Mucosa of descending colon (tissue), 3 donors: ENCODE results near the gene TMEM127. TPM values are rescaled to one million over a fixed set of nuclear protein-coding genes. Genes with fewer than 3 reads are reported as not detected.
"Not testable (repeated sequence)": the region's sequence is repeated elsewhere in the genome, so short reads cannot be mapped to it uniquely, and the experiment has no call there.

Experiments used
- ATAC-seq: fragments of 200-7000 bp; cut with Tn5 transposase; one replicate; pipeline ENCODE4 v1.9.1; 2020; ENCODE audit warnings: mild to moderate bottlenecking, moderate library complexity
- DNase-seq, 3 donors: peaks; one replicate each; pipeline ENCODE4 v3.0.0-alpha.2; 2020
- H3K36me3 ChIP-seq: fragments of 200-600 bp; one replicate; pipeline ENCODE4 v1.8.0; 2021; ENCODE audit warnings: low read depth, mild to moderate bottlenecking
- H3K4me1 ChIP-seq: fragments of 200-600 bp; one replicate; pipeline ENCODE4 v1.8.0; 2021; ENCODE audit warnings: low read depth, mild to moderate bottlenecking
- H3K4me3 ChIP-seq: fragments of 200-600 bp; one replicate; pipeline ENCODE4 v1.8.0; 2021; ENCODE audit warnings: mild to moderate bottlenecking
- H3K9me3 ChIP-seq: fragments of 200-600 bp; one replicate; pipeline ENCODE4 v1.8.0; 2021; ENCODE audit warnings: mild to moderate bottlenecking
- intact Hi-C, 2 donors: fragments of 100-400 bp; cut with DNase I in 1 of 2; cut with micrococcal nuclease in 1 of 2; formaldehyde crosslinking; loops; one replicate each; pipeline versions ENCODE4 v1.11.0 to v1.11.1; 2022; cut with DNase I, micrococcal nuclease
- total RNA-seq, 3 donors: library from RNA; stranded (reverse); fragmentation: NEBNext Ultra II Directional in 2 of 3; extraction: Animal tissue kit (Norgen Biotek cat#: 25700) in 2 of 3; gene quantifications; one replicate each; pipeline versions ENCODE4 v1.2.1 to v1.2.4, GENCODE V29; 2021 to 2023
- TF ChIP-seq, protein P1 (sequence below): fragments of 200-600 bp; IDR thresholded peaks from one replicate; pipeline ENCODE4 v1.8.0; 2022; ENCODE audit warnings: antibody characterized with exemption, mild to moderate bottlenecking
- donor health status: DM: no; HTN: no; CAD: no; lungs with moderate emphysema.
- donor health status: DM: no; HTN: no; CAD: no.
- donor health status: DM: no; HTN: yes; CAD: no.

The TMEM127 gene
- total RNA-seq, 3 donors from 2014 or later = 82.3 to 136 (median 87.9) TPM

GRCh38 chr2:96305091-96305978 lies 39.5 kb upstream of the TMEM127 start, which contains the start of gene SNRNP200:
TSS of gene SNRNP200 (minus strand) at chr2:96305546. CDS start at chr2:96305437, 109 bp downstream.
- ATAC-seq (peak; percentile 100), DNase-seq (peak; percentile 93 to 94 (median 94))
- peak within 1 kb of the TSS; percentile 33 for H3K4me3 ChIP-seq
- peaks cover 6% of the 10 kb centered on the region for H3K36me3 ChIP-seq
- intact Hi-C loops = no loop called here
- peaks cover 13% of the 10 kb centered on the region for H3K4me1 ChIP-seq
- TF ChIP-seq, protein P1, sequence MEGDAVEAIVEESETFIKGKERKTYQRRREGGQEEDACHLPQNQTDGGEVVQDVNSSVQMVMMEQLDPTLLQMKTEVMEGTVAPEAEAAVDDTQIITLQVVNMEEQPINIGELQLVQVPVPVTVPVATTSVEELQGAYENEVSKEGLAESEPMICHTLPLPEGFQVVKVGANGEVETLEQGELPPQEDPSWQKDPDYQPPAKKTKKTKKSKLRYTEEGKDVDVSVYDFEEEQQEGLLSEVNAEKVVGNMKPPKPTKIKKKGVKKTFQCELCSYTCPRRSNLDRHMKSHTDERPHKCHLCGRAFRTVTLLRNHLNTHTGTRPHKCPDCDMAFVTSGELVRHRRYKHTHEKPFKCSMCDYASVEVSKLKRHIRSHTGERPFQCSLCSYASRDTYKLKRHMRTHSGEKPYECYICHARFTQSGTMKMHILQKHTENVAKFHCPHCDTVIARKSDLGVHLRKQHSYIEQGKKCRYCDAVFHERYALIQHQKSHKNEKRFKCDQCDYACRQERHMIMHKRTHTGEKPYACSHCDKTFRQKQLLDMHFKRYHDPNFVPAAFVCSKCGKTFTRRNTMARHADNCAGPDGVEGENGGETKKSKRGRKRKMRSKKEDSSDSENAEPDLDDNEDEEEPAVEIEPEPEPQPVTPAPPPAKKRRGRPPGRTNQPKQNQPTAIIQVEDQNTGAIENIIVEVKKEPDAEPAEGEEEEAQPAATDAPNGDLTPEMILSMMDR = no peak
- H3K9me3 ChIP-seq = no peaks in the 10 kb centered on the region

DNA sequence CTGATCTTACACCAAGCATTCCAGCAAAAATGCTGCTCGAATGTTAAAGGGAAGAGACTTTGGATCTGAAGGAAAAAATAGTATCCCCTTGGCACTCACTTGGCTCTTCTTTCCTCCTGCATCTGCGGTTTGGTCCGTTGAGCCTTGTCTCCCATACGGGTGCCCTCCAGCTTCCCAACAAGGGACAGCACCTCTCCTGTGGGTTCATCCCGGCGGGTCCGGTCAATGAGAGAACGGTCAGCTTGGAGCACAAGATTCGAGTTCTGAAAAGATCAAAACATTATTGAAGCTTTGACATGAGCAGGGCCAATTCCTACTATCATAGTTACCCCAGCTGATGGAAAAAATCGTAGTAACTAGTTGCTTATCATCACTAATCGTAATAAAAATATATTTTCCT lies 38.8 kb upstream of the TMEM127 start:
- TF ChIP-seq, protein P1 = no peak
- peaks cover 12% of the 10 kb centered on the region for H3K36me3 ChIP-seq
- DNase-seq (no peak), ATAC-seq (no peak)
- H3K4me3 ChIP-seq = peak overlapping the region; percentile 33
- no peaks in the 10 kb centered on the region for H3K9me3 ChIP-seq
- intact Hi-C loops = no loop called here
- peaks cover 13% of the 10 kb centered on the region for H3K4me1 ChIP-seq

DNA sequence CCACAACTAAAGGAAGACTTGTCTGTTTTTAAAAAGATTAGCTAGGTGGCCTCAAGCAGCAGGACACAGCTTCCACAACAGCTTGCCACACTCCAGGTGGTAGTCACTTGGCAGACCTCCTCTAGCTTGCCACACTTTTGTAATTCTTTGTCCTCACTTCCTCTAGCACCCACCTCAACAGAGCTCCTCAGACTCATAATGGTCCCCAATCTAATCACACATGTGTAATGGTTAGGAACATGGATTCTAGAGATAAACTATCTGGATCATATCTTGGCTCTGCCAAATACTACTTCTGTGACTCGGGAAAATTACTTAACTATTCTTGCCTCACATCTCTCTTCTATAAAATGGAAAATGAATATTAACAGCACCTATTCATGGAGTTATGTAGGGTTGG lies 36.1 kb upstream of the TMEM127 start:
- ATAC-seq (no peak), DNase-seq (no peak)
- intact Hi-C loops = no loop called here
- no peaks in the 10 kb centered on the region for H3K9me3 ChIP-seq
- peaks cover 25% of the 10 kb centered on the region for H3K36me3 ChIP-seq
- TF ChIP-seq, protein P1 = no peak
- H3K4me1 ChIP-seq = peaks cover 13% of the 10 kb centered on the region
- no peak overlapping the region for H3K4me3 ChIP-seq

DNA sequence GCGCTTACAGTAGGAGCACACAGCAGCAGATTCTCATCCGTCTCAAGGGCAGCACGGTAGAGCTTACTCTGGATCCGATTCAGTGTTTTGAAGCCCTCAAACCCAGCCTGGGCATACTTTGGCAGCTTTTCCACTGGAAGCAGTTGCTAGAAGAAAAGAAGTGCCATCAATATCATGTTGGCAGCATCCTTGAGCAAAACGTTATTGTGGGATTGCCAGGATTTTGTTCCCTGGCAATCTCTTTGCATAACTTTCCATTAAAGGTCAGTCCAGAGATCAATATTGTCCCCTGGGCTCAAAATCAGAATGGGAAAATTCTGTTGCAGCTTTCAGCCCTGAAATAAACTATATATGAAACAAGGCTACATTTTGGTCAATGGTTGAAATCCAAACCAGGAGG lies 31.1 kb upstream of the TMEM127 start:
- ATAC-seq (no peak), DNase-seq (no peak)
- TF ChIP-seq, protein P1 = no peak
- H3K4me1 ChIP-seq = no peaks in the 10 kb centered on the region
- H3K4me3 ChIP-seq = no peak overlapping the region
- no peaks in the 10 kb centered on the region for H3K9me3 ChIP-seq
- H3K36me3 ChIP-seq = peaks cover 25% of the 10 kb centered on the region
- intact Hi-C loops = no loop called here

- ATAC-seq, H3K9me3 ChIP-seq, DNase-seq, intact Hi-C loops, H3K4me3 ChIP-seq, H3K4me1 ChIP-seq: not testable (repeated sequence)
- peaks cover 29% of the 10 kb centered on the region for H3K36me3 ChIP-seq
Measured at GRCh38 chr2:96294271-96294670, 28.5 kb upstream of the TMEM127 start.

GRCh38 chr2:96291751-96292150 lies 26.0 kb upstream of the TMEM127 start:
- intact Hi-C loops = no loop called here
- Histone ChIP-seq H3K4me1 (no peaks in the 10 kb centered on the region), H3K4me3 (no peak overlapping the region), H3K9me3 (no peaks in the 10 kb centered on the region), H3K36me3 (peaks cover 17% of the 10 kb centered on the region)
- DNase-seq (no peak), ATAC-seq (no peak)
- TF ChIP-seq, protein P1 = no peak
